Occipital lobe (tissue), 2 donors: ENCODE measurements around the gene STAT5B. TPM values are rescaled to one million over a fixed set of nuclear protein-coding genes. Genes with fewer than 3 reads are reported as not detected.
"Not testable (repeated sequence)": the region's sequence is repeated elsewhere in the genome, so short reads cannot be mapped to it uniquely, and the experiment has no call there.

Source experiments
- DNase-seq: peaks from one replicate; lab custom pipeline; 2025; lab: John Stamatoyannopoulos, UW
- total RNA-seq: library from RNA; depleted of rRNA; stranded (reverse); fragments of >200 nt; gene quantifications from one replicate; pipeline ENCODE4 v1.2.3, GENCODE V29; 2014

STAT5B gene
- total RNA-seq, 1 donor from 2014 or later, result 20.7 TPM

DNA sequence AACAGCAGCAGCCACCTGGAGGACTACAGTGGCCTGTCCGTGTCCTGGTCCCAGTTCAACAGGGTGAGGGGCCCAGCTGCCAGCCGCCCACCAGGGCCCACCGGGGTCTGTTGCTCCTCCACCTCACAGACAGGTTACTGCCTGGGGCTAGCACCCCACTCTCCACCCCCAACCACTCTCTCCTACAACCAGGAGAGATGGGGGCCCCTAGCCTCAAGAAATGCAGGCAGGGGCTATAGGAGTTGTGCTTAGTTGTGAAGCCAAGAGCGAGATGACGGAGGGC lies 30.1 kb upstream of the STAT5B start:
- DNase-seq, result no peak

DNA sequence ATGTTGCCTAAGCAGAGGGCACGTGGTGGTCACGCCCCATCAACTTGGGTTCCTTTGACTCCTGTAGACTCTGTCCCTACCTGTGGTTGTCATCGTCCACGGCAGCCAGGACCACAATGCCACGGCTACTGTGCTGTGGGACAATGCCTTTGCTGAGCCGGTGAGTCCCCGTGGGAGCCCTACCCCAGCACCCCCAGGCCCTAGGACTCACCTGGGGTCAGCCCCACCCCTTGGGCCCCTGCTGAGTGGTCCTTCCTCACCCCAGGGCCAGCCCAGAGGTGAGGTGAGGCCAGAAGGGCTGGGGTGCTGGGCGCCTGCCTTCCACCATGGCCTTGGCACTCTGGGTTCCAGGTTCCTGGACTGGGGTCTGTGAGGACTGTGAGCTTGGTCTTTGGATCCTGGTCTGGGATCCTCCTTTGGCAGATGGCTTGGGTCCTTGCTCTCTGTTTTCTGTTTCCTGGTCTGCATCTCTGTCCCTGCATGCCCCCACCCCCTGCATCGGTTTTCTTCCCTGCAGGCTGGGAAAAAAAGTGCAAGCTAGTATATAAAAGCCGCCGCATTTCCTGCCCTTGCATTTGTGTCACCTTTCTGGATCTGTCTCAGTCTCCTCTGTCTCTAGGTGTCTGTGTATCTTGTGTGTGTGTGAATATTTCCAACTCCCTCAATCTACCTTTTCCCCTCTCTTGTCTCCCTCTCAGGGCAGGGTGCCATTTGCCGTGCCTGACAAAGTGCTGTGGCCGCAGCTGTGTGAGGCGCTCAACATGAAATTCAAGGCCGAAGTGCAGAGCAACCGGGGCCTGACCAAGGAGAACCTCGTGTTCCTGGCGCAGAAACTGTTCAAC lies 29.6 kb upstream of the STAT5B start:
- DNase-seq, result no peak

- not testable (repeated sequence) for DNase-seq
These were observed 28.8 kb upstream of the STAT5B start for GRCh38 chr17:42305031-42305330.

GRCh38 chr17:42304187-42305030 lies 28.2 kb upstream of the STAT5B start:
- DNase-seq, result no peak

DNA sequence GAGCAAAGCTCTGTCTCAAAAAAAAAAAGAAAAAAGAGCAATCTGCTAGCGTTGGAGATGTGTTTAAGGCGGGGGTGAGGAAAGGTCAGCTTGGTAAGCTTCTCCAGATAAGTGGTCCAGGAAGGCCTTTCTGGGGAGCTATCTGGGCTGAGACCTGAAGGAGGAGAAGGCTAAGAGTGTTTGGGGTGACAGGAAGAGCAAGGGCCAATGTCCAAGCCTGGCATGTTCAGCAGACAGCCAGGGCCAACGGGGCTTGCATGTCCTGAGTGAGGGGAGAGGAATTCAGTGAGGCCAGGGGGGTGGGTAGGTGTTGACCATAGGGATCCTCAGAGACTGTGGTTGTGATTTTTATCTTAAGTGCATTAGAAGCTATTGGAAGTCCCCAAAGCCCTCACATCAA lies 27.5 kb upstream of the STAT5B start:
- no peak for DNase-seq

DNA sequence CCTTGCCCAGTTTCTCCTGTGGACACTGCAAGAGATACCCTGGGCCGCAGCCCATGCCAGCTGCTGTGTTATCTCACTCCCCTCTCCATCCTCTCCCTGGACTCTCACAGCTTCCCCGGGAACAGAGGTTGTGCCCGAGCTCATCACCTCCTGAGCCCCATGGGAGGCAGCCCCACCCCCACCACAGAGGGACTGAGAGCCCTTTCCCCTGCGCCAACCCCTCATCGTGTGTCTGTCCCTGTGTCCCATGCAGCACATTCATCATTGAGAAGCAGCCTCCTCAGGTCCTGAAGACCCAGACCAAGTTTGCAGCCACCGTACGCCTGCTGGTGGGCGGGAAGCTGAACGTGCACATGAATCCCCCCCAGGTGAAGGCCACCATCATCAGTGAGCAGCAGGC lies 24.8 kb upstream of the STAT5B start:
- no peak for DNase-seq

DNA sequence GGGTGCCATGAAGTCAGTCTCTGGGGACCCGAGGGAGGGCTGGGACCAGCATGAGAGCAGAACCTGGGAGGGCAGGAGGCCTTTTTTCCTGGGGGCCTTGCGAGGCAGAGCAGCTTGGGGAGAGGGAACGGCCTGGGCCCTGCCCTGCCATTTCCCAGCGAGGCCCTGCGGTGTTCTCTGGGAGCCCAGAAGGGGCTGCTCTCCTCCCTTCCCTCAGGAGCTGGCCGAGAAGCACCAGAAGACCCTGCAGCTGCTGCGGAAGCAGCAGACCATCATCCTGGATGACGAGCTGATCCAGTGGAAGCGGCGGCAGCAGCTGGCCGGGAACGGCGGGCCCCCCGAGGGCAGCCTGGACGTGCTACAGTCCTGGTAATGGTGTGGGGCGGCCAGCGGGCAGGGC lies 23.7 kb upstream of the STAT5B start:
- DNase-seq, result not testable (repeated sequence)

- not testable (repeated sequence) for DNase-seq
These were observed 23.2 kb upstream of the STAT5B start for GRCh38 chr17:42299361-42299760.

DNA sequence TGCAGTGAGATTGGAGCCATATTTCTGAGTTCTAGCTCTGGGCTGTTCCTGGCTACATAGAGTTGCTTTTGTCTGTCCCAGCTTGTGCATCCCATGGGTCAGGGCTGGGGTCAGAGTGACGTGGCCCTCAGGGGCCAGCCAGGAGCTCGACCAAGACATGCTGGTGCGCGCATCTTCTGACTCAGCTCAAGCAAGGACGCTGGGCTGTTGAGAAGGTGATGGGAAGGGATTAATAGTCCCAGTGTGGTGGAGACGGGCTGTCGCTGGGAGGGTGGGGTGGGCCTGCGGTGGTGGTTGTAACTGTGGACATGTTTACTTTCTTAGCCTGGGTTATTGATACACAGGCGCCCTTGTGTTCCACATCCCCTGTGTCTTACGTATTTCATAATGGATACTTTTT lies 21.6 kb upstream of the STAT5B start:
- not testable (repeated sequence) for DNase-seq

GRCh38 chr17:42296012-42296411 lies 19.8 kb upstream of the STAT5B start:
- no peak for DNase-seq

DNA sequence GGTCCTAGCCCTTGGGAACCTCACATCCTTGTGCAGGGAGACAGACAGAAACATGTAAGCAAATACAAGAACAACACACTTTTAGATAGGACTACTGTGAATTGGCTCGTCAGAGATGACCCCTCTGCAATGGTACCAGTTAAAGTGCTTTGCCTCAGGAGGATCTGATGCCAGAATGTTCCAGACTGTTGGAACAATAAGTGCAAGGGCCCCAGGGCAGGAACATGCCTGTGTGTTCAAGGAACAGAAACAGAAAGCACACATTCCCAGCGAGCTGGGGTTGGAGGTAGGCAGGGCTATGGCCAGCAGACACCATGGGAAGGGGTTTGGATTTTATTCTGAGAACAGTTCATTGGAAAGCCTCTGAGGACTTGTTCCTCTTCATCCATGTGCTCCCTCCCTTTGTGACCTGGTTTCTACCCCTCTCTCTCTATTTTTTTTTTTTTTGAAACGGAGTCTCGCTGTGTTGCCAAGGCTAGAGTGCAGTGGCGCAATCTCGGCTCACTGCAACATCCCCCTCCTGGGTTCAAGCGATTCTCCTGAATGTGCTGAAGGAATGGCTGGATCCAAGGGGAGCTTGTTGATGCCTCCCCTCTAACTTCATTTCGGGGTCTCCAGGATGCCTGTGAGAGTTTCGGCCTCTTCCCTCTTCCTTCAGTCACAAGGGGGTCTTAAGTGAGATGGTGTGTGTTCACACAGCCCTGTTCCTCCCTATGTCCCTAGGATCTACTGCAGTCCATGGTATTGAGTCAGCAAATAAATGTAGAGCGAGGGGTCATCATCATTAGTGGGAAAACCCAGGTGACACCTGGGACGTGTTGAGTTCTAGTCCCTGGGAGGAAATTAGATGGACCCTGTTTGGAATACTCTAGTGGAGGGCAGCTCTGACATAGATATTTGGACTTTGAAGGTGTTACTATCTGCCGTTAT lies 18.5 kb upstream of the STAT5B start:
- no peak for DNase-seq

DNA sequence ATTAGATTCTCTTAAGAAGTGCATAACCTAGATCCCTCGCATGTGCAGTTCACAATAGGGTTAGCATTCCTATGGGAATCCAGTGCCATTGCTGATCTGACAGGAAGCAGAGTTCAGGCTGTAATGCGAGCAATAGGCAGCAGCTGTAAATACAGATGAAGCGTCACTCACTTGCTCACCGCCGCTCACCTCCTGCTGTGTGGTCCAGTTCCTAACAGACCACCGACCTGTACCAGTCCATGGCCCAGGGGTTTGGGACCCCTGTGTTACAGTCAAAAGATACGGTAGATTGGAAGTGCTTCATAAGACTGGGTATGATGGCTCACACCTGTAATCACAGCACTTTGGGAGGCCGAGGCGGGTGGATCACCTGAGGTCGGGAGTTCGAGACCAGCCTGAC lies 14.9 kb upstream of the STAT5B start:
- no peak for DNase-seq

DNA sequence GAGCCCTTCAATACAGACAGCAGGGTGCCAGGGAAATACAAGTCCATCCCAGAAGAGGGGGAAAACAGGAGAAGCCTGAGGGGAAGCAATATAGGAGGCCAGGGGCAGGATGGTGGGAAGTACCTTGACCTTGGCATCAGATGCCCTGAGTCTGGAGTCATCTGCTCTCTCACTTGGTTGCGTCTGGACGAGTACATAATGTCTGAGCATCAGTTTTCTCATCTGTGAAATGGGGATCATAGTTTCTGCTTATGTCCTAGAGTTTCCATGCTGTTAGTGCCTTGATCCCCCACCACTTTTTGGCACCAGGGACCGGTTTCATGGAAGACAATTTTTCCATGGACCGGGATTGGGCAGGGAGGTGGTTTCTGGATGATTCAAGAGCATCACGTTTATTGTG lies 14.4 kb upstream of the STAT5B start:
- no peak for DNase-seq

GRCh38 chr17:42289611-42290181 lies 13.5 kb upstream of the STAT5B start:
- DNase-seq, result no peak

- DNase-seq, result no peak
These were observed 12.8 kb upstream of the STAT5B start for GRCh38 chr17:42288803-42289610.

- DNase-seq, result peak; percentile 49
These were observed 12.0 kb upstream of the STAT5B start, which contains the start of gene STAT5A for GRCh38 chr17:42287977-42288802. Gene STAT5A (plus strand): TSS chr17:42288498. CDS start chr17:42289412, 914 bp downstream.

- DNase-seq, result no peak
These were observed 11.2 kb upstream of the STAT5B start for GRCh38 chr17:42287305-42287976.

- no peak for DNase-seq
These were observed 10.4 kb upstream of the STAT5B start for GRCh38 chr17:42286411-42287221.
